Measurements from ENCODE around the gene NTN4.

DNA sequence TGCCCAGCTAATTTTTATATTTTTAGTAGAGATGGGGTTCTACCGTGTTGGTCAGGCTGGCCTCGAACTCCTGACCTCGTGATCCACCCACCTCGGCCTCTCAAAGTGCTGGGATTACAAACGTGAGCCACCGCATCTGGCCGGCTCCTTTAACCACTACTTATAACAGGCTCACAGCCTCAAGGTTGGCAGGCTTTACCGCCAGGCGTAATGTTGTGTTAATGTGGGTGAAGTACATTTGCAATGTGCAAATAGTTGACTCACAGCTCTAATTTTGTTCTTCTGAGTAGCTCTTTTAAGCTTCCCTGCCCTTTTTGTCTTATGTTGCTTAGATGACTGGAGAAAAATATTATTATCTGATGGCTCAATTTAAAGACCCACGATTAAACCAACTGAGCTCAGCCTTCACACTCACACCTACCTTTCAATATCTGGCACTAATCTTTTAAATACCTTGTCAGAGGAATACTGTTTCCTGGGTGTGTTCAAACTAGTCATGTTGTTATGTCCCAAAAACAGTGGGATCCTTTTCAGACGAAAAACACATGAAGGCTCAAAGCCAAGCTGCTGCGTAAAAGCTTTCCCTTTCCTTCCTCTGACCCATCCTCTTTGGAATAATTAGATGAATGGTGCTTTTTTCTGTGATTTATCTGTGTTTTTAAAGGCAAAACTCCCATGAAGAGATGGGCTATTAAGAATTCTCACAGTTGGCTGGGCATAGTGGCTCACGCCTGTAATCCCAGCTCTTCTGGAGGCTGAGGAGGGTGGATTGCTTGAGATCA, 182.1 kb downstream of the NTN4 start:
- no peak for TF ChIP-seq REST (IDR thresholded peaks at IDR 0.05; ENCODE audit: insufficient read depth in 1 of 2, low read depth in 2 of 2, low read length in 2 of 2)
- TF ChIP-seq TAF1 (IDR thresholded peaks at IDR 0.05; ENCODE audit: borderline replicate concordance, insufficient read depth, low read length) = no peak
- TF ChIP-seq POLR2AphosphoS5 (IDR thresholded peaks at IDR 0.05; ENCODE audit: low read depth, low read length) = no peak

Data from PFSK-1 (cell line).